Head of caudate nucleus (tissue), 42 donors: ENCODE data around the gene NEK1.

Experiments
- DNase-seq, 42 donors: peaks; one replicate each; pipeline versions ENCODE4 v3.0.0 to v3.0.0-alpha.2; 2020 to 2021; ENCODE audit warnings: mixed read lengths in 7 of 42
- intact Hi-C: fragments of 100-400 bp; cut with DNase I; formaldehyde crosslinking; loops from one replicate; pipeline ENCODE4 v1.15.0; 2022

The NEK1 gene

GRCh38 chr4:169400832-169401231 lies 211.6 kb downstream of the NEK1 start:
- no peak for DNase-seq
- intact Hi-C loops = no loop called here

- intact Hi-C loops = no loop called here
- DNase-seq = no peak
These were observed 212.2 kb downstream of the NEK1 start for GRCh38 chr4:169399976-169400767.

DNA sequence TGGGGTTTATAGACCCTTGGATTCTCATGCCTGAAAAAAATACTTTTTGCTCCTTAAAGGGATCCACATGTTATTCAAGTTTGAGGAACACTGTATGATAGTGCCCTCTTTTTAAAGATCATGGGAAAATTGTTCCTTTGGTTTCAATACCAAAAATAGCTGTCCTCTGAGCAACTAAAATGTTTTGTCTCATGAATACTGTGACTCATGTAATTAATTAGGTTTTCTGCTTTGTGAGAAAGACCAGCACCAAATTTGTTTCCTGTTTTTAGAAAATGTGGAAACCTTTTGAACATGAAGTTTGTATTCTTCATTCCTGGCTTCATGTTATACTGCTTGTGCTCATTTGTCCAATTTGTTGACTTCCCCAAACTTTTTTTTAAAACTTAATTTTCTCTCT lies 214.1 kb downstream of the NEK1 start:
- intact Hi-C loops = no loop called here
- no peak for DNase-seq

DNA sequence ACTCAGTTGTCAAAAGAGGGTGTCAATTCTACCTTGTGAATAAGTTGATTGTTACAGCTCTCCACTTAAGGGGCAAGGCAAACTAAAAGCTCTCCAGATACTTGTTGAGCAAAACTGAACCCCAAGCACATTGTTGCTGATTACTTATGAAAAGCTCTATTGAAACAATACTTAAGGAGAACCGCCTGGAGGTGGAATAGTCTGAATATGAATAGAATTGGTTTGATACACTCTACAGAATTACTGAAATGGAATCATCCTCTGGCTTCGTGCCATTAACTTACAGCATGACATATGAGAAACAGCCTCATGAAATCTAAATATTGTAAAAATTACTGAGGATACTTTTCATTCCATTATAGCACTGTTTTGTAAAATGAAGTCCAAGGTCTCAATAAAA lies 214.6 kb downstream of the NEK1 start:
- no peak for DNase-seq
- intact Hi-C loops = no loop called here

DNA sequence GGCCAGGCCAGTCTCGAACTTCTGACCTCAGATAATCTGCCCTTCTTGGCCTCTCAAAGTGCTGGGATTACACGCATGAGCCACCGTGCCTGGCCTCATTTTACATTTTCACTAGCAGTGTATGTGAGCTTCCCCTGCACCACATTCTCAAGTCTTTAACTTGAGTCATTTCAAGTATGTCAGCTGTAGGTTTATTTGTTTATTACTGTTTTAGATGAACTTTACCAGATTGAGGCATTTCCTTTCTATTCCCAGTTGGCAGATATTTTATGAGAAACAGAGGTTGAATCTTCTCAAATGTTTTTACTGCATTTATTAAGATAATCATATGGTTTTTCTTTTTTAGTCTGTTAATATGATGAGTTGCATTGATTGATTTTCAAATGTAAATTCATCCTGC lies 227.0 kb downstream of the NEK1 start:
- no peak for DNase-seq
- intact Hi-C loops = no loop called here

DNA sequence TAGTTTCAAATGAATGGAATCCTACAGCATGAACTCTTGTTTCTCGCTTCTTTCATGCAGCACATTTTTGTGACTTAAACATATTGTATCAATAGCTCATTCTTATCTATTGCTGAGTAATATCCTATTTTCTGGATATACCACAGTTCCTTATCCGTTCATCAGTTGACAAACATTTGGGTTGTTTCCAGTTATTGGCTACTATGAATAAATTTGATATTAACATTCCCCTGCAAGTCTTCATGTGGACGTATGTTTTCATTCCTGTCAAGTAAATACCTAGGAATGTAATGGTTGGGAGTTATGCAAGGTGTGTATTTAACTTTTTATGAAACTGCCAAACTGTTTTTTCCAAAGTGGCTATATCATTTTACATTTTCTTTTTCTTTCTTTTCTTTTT lies 227.6 kb downstream of the NEK1 start:
- intact Hi-C loops = no loop called here
- no peak for DNase-seq

DNA sequence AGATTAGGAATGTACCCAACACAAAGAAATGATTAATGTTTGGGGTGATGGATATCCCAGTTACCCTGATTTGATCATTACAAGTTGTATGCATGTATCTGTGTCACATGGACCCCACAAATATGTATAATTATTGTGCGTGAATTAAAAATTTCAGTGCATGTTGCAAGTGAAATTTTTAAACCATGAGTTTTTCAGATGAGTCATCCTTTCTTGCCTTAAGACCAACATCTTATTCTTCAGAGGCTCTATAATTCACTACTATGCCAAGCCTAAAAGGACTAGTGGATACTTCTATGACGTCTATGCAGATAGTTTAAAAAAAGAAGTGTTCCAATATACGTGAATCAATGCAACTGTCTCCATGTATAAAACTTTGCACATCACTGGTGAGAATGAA lies 228.7 kb downstream of the NEK1 start:
- DNase-seq = no peak
- intact Hi-C loops = no loop called here

DNA sequence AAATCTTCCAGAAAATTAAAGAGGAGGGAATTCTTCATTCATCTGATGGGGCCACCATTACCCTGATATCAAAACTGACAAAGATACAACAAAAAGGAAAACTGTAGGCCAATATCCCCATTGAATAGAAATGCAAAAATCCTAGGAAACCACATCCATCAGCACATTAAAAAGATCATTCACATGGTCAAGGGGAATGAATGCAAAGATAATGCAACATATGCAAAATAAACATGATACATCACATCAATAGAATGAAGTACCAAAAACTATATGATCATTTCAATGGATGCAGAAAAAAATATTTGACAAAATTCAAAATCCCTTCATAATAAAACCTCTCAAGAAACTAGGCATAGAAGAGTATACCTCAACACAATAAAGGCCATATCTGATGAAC lies 232.7 kb downstream of the NEK1 start:
- intact Hi-C loops = no loop called here

GRCh38 chr4:169377367-169377766 lies 235.0 kb downstream of the NEK1 start:
- DNase-seq = no peak
- intact Hi-C loops = no loop called here

More for the DNA sequence above, 232.7 kb downstream of the NEK1 start:
- DNase-seq = no peak

DNA sequence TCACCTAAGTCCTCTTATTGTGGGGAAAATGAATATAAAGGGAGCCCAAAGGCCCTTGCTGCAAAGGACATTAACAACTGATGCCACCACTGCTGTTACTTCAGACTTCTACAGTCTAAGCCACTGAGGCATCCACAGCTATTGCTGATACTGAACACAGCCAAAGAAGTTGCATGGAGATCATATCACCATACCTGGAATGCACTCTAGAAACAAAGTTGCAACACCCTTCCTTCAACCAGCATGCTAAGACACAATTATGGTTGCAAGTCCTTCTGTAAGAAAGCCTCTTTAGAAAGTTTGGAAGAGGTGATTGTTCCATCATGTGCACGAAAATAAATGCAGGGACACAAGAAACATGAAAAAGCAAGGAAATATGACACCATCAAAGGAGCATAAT lies 236.0 kb downstream of the NEK1 start:
- DNase-seq = no peak
- intact Hi-C loops = no loop called here

GRCh38 chr4:169372791-169373190 lies 239.6 kb downstream of the NEK1 start:
- intact Hi-C loops = no loop called here
- no peak for DNase-seq

- no peak for DNase-seq
- intact Hi-C loops = no loop called here
These were observed 242.7 kb downstream of the NEK1 start for GRCh38 chr4:169369634-169370033.

DNA sequence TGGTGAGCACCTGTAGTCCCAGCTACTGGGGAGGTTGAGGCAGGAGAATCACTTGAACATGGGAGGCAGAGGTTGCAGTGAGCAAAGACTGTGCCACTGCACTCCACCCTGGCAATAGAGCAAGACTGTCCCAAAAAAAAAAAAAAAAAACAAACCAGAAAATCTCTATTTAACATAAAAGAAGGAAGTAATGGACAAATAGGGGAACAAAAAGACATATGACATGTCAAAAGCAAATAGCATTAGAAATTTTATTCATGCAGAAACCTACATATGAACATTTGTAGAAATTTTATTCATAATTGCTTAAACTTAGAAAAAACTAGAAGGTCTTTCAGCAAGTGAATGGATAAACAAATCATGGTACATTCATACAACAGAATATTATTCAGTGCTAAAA lies 244.6 kb downstream of the NEK1 start:
- DNase-seq = no peak
- intact Hi-C loops = no loop called here

DNA sequence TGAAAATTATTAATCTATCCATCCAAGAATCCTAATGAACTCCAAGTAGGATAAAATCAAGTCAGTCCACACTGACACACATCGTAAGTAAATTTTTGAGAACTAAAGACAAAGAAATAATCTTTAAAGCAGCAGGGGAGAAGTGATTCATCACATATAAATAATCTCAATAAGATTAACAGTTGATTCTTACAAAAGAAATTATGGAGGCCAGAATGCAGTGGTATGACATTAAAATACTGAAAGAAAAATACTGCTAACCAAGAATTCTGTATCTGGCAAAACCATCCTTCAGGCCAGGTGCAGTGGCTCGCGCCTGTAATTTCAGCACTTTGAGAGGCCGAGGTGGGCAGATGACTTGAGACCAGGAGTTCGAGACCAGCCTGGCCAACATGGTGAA lies 245.6 kb downstream of the NEK1 start:
- intact Hi-C loops = no loop called here
- DNase-seq = no peak

DNA sequence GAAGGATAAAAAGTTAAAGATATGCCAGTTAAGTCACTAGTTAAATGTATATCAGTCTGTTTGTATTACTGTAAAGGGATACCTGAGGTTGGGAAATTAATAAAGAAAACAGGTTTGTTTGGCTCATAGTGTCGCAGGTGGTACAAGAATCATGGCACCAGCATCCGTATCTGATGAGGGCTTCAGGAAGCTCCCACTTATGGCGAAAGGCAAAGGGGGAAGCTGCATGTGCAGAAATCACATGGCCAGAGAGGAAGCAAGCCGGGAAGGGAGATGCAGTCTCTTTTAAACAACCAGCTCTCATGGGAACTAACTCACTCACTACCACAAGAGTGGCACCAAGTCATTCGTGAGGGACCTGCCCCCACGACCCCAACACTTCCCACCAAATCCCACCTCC lies 249.8 kb downstream of the NEK1 start:
- intact Hi-C loops = no loop called here
- DNase-seq = no peak

DNA sequence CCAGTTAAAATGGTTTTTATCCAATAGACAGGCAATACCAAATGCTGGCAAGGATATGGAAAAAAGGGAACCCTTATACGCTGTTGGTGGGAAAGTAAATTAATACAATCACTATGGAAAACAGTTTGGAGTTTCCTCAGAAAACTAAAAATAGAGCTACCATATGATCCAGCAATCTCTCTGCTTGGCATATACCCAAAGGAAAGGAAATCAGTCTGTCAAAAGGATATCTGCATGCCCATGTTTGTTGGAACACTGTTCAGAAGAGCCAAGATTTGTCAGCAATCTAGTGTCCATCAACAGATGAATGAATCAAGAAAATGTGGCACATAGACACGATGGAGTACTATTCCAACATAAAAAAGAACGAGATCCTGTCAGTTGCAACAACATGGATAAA lies 250.6 kb downstream of the NEK1 start:
- no peak for DNase-seq
- intact Hi-C loops = no loop called here

- intact Hi-C loops = no loop called here
- no peak for DNase-seq
These were observed 252.4 kb downstream of the NEK1 start for GRCh38 chr4:169359961-169360360.

DNA sequence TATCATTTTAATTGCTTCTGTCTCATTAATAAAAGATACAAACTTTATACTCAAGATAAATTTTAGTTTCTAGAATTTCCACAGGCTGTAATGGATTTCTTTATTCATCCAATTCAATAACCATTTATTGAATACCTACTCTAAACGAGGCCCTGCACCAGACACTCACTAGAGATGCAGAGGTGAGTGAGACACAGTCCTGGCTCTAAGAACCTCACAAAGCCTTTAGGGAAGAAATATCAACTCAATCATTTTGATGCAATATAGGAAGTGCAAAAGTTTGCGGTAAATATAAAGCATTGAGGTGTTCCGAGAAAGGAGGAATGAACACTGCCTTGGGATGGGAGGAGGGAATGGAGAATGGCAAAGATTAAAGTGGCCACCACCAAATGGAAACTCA lies 260.0 kb downstream of the NEK1 start:
- intact Hi-C loops = no loop called here
- DNase-seq = no peak

DNA sequence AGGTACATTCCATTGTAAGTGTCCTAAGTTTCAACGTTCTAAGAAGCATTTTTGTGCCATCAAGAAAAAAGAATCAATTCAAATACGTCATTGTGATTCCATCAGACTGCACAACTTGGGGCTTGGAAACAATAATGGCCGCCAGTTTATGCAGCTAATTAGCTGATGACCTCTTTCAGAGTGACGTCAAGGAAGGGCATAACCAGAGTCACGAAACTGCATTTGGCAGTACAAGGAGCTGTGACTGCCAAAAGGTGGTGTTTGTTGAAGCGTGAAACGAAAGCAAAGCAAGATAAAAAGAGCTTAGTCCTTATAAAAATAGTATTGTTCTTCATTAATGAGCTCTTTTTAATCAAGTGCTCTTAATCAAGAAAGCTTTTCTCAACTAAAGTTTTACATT lies 260.5 kb downstream of the NEK1 start:
- intact Hi-C loops = no loop called here
- peak in 14 of 42 donors; percentile 13 to 68 (median 30) for DNase-seq

DNA sequence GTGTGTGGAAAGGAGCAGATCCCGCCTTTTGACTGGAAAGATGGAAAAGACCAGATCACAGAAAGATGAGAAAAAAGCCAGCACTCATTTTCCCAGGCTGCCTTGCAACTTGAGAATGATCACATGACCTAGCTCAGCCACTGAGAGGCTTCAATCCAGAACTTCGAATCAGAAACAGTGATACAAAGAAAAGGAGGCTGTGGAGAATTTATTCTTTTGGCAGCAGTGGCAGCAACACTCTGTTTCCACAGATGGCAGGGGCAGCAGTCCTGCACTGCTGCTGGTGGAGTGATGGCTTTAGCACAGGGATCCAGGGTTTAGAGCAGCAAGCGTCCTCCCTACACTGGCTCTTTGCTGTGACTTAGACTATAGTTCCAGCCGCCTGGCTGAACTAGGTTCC lies 263.8 kb downstream of the NEK1 start:
- intact Hi-C loops = no loop called here
- DNase-seq = peak in 37 of 42 donors; percentile 8 to 82 (median 55)

DNA sequence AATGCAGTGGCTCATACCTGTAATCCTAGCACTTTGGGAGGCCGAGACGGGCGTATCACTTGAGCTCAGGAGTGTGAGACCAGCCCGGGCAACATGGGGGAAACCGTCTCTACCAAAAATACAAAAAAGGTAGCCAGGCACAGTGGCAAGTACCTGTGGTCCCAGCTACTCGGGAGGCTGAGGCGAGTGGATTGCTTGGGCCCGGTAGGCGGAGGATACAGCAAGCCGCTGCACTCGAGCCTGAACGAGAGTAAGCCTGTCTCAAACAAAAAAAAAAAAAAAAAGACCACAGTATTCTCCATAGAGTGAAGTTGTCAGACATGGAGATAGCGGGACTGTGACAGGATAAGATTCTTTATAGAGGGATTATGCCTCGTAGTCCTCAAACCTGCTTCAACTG lies 265.5 kb downstream of the NEK1 start:
- intact Hi-C loops = no loop called here
- no peak for DNase-seq

DNA sequence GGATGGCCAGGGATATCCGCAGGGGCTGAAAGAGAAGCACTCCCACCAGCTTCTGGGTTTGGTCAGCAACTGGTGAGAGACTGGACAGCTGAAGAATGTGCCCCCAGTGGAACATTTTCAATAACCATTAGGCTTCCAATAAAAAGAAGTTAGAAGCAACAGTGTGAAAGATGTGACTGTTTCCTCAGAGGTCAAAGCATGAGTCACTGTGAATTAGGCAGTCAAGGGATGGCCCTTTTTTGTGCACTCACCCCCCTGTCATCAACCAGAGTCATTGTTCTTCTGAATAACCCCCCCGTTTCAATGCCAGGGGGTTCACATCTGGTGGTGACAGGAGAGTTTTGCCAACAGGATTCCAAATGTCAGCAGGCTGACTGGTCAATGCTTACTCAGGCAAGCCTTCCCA lies 267.1 kb downstream of the NEK1 start:
- peak in 38 of 42 donors; percentile 29 to 91 (median 70) for DNase-seq
- intact Hi-C loops = no loop called here
